ENCODE data around the gene TRABD2B. TPM values are rescaled to one million over a fixed set of nuclear protein-coding genes. Genes with fewer than 3 reads are reported as not detected.

The TRABD2B gene
- total RNA-seq, 1 experiment from 2014 or later = 10.3 TPM

DNA sequence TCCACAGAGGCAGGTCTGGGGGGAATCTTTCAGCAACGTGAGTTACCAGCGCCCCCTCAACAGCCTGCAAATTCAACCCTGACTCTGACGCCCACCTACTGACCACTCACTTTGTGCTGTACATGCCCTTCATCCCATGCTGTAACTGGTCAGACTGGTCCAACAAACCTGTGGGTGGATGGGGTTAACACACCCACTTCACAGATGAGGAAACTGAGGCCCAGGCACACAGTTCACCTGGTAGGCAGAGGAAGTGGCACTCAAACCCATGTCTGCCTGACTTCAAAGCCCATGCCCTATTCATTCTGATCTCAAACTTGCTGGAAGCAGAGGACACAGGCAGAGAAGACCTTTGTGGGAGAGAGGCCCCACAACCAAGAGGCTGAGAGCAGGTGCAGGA lies 172.9 kb downstream of the TRABD2B start:
- POLR2A ChIA-PET = no interaction called here

DNA sequence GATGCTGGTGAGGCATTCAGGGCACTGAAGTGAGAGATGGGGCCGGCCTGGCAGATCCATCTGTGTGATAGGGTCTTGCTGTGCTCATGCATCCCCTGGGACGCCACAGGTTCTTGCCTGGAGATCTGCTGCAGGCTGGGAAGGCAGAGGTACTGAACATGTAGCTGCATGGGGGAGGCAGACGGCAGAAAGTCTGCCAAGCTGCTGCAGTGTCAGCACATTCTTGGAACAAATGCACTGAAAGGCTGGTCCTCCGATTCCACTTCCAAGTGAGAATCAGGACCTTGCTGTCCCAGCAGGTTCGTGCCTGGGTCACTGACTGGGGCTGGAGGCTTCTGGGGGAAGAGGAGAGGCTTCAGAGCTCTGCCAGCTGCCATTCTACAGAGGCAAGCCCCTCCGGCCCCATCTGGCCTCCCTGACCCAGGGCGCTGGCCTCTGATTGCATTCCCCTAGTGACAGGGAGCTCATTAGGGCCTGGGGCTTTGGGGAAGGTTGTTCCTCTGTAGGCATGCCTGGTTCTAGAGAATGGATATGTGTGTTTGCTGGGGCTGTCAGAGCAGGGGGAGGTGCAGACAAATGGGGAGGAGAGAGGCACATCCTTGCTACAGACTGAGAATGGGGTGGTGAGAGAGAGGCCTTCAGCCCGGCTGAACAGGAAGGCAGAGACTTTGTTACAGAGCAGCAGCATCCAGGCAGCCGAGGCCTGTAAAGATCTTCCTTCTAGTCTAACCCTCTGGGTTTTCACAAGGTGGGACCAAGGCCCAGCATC lies 174.0 kb downstream of the TRABD2B start:
- Mint-ChIP-seq H3K27me3 (ENCODE audit: low read depth) (no peaks in the 10 kb centered on the region), H3K4me3 (no peak overlapping the region), H3K36me3 (no peaks in the 10 kb centered on the region), H3K4me1 (peaks cover 20% of the 10 kb centered on the region), H3K9me3 (no peaks in the 10 kb centered on the region), H3K27ac (no peak overlapping the region)
- ATAC-seq (no peak; the same call in 1 of the 2 replicates), DNase-seq (ENCODE audit: low spot score) (no peak)
- CTCF ChIA-PET = interaction anchor here (1.6 kb wide), 1 partner anchor 238 kb away, joined by 4 read pairs; no protein-coding TSS in a partner anchor
- POLR2A ChIA-PET = interaction anchor here (0.6 kb wide), 1 partner anchor 241 kb away, joined by 3 read pairs; no protein-coding TSS in a partner anchor
- no peak for TF ChIP-seq ZNF317 (CRISPR knock-in tag; IDR thresholded peaks at IDR 0.05; ENCODE audit: borderline replicate concordance, low read depth)
- TF ChIP-seq NFATC4 (CRISPR knock-in tag; IDR thresholded peaks at IDR 0.05) = no peak
- no peak for TF ChIP-seq NR3C1 (CRISPR knock-in tag; conservative IDR thresholded peaks at IDR 0.05; ENCODE audit: low read depth)
- TF ChIP-seq SP1 (CRISPR knock-in tag; conservative IDR thresholded peaks at IDR 0.05) = no peak
- TF ChIP-seq FOXP4 (CRISPR knock-in tag; IDR thresholded peaks at IDR 0.05) = no peak
- TF ChIP-seq, protein P1, sequence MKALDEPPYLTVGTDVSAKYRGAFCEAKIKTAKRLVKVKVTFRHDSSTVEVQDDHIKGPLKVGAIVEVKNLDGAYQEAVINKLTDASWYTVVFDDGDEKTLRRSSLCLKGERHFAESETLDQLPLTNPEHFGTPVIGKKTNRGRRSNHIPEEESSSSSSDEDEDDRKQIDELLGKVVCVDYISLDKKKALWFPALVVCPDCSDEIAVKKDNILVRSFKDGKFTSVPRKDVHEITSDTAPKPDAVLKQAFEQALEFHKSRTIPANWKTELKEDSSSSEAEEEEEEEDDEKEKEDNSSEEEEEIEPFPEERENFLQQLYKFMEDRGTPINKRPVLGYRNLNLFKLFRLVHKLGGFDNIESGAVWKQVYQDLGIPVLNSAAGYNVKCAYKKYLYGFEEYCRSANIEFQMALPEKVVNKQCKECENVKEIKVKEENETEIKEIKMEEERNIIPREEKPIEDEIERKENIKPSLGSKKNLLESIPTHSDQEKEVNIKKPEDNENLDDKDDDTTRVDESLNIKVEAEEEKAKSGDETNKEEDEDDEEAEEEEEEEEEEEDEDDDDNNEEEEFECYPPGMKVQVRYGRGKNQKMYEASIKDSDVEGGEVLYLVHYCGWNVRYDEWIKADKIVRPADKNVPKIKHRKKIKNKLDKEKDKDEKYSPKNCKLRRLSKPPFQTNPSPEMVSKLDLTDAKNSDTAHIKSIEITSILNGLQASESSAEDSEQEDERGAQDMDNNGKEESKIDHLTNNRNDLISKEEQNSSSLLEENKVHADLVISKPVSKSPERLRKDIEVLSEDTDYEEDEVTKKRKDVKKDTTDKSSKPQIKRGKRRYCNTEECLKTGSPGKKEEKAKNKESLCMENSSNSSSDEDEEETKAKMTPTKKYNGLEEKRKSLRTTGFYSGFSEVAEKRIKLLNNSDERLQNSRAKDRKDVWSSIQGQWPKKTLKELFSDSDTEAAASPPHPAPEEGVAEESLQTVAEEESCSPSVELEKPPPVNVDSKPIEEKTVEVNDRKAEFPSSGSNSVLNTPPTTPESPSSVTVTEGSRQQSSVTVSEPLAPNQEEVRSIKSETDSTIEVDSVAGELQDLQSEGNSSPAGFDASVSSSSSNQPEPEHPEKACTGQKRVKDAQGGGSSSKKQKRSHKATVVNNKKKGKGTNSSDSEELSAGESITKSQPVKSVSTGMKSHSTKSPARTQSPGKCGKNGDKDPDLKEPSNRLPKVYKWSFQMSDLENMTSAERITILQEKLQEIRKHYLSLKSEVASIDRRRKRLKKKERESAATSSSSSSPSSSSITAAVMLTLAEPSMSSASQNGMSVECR (CRISPR knock-in tag; IDR thresholded peaks at IDR 0.05; ENCODE audit: borderline replicate concordance) = no peak

More for the DNA sequence above, 172.9 kb downstream of the TRABD2B start:
- DNase-seq (ENCODE audit: low spot score) (no peak), ATAC-seq (no peak)
- CTCF ChIA-PET = no interaction called here
- Mint-ChIP-seq H3K27ac (no peak overlapping the region), H3K27me3 (ENCODE audit: low read depth) (no peaks in the 10 kb centered on the region), H3K36me3 (no peaks in the 10 kb centered on the region), H3K9me3 (no peaks in the 10 kb centered on the region), H3K4me3 (no peak overlapping the region), H3K4me1 (peaks cover 28% of the 10 kb centered on the region)
- no peak for TF ChIP-seq ATF6 (CRISPR knock-in tag; IDR thresholded peaks at IDR 0.05)

DNA sequence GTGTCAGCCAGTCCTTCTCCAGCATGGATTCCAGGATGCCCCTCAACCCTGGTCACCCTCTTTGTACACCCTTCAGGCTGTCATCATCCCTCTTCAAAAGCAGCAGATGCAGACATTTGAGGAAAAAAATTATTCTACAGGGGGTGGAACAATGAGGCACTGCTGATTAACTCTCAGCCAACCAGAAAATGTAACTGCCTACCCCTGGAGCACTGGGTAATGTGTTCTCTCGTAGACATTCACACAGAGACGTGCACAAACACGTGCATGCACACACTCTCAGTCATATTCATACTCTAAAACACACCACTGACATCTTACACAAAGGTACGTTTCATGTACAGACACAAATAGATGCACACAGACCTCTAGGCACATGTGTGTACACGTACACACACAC lies 175.4 kb downstream of the TRABD2B start:
- no peak overlapping the region; the same call in 1 of the 2 replicates for H3K27ac Mint-ChIP-seq
- CTCF ChIA-PET = interaction anchor here (1.6 kb wide), 1 partner anchor 239 kb away, joined by 4 read pairs; no protein-coding TSS in a partner anchor
- TF ChIP-seq ATF1 (CRISPR knock-in tag; IDR thresholded peaks at IDR 0.05) (no peak), ESRRA (CRISPR knock-in tag; IDR thresholded peaks at IDR 0.05; ENCODE audit: borderline replicate concordance) (no peak), ZNF121 (CRISPR knock-in tag; IDR thresholded peaks at IDR 0.05) (no peak), TEAD4 (CRISPR knock-in tag; IDR thresholded peaks at IDR 0.05) (no peak), ZMAT4 (CRISPR knock-in tag; IDR thresholded peaks at IDR 0.05) (no peak), MXD4 (CRISPR knock-in tag; IDR thresholded peaks at IDR 0.05; ENCODE audit: borderline replicate concordance) (no peak), ZNF416 (CRISPR knock-in tag; IDR thresholded peaks at IDR 0.05) (no peak), FOXK1 (CRISPR knock-in tag; IDR thresholded peaks at IDR 0.05) (no peak), ZBTB43 (CRISPR knock-in tag; IDR thresholded peaks at IDR 0.05) (no peak), NR2C2 (CRISPR knock-in tag; IDR thresholded peaks at IDR 0.05) (no peak), CTCF (IDR thresholded peaks at IDR 0.05) (no peak)
- TF ChIP-seq, protein P2, sequence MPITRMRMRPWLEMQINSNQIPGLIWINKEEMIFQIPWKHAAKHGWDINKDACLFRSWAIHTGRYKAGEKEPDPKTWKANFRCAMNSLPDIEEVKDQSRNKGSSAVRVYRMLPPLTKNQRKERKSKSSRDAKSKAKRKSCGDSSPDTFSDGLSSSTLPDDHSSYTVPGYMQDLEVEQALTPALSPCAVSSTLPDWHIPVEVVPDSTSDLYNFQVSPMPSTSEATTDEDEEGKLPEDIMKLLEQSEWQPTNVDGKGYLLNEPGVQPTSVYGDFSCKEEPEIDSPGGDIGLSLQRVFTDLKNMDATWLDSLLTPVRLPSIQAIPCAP (CRISPR knock-in tag; IDR thresholded peaks at IDR 0.05) = no peak

More for the DNA sequence above, 175.4 kb downstream of the TRABD2B start:
- Mint-ChIP-seq H3K36me3 (no peaks in the 10 kb centered on the region), H3K27me3 (ENCODE audit: low read depth) (no peaks in the 10 kb centered on the region), H3K9me3 (no peaks in the 10 kb centered on the region), H3K4me1 (peaks cover 20% of the 10 kb centered on the region), H3K4me3 (no peak overlapping the region)
- POLR2A ChIA-PET = no interaction called here
- DNase-seq (ENCODE audit: low spot score) = no peak
- no peak for ATAC-seq

Data from WTC11 (cell line).